GM21825 (cell line): ENCODE measurements around the gene RGPD3.

Experiments used
- ATAC-seq: cut with Tn5 transposase; IDR thresholded peaks from one replicate; pipeline ENCODE4 v1.9.1; 2021; ENCODE audit warnings: mild to moderate bottlenecking, moderate library complexity; ENCODE audit not compliant: unreplicated experiment

The RGPD3 gene

DNA sequence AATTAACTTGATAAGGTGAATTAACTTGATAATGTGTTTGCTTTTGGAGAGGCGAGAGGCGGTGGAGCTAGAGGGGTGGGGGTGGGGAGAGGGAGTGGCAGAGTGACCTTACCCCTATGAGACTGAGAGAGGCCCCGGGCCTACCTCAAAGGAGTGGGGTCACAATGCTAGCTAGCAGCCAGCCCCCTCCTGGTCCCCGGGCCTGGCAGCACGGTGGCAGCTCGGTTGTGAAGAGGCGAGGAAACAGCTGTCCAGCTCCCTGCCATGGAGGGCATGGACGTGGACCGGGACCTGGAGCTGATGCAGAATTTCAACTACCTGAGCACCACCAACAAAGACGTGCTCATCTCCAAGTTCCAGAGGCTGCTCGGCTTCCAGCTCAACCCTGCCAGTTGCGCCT is 123.9 kb downstream of the RGPD3 start:
- no peak for ATAC-seq

GRCh38 chr2:106343274-106343673 is 124.9 kb downstream of the RGPD3 start:
- no peak for ATAC-seq

DNA sequence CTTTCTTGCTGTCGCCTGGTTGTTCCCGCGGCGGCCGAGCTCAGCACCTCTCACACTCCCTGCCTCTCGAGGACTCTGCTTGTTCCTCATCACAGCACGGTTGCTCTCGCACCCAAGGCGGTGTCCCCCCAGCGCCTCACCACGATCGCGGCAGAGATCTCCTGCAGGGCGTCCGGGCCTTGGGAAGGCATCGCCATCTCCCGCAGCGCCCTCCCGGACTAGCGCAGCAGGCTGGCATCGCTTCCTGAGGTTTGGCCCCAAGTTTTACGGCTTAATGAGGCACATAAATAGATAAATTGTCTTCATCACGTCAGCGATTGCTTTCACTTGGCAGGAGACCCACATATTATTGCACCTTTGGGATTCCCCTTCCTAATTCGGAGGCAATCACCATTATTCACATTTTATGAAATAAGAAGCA is 125.4 kb downstream of the RGPD3 start:
- no peak for ATAC-seq

- ATAC-seq: no peak
These were observed 126.5 kb downstream of the RGPD3 start for GRCh38 chr2:106341666-106342065.
